GM23338 (cell line): ENCODE measurements around the gene TRIM28. TPM values are rescaled to one million over a fixed set of nuclear protein-coding genes. Genes with fewer than 3 reads are reported as not detected.

Experiments used
- ATAC-seq: fragments of 200-7000 bp; cut with Tn5 transposase; 3 replicates; pipeline ENCODE4 v1.9.1; 2020
- DNase-seq: peaks from one replicate; pipeline ENCODE4 v3.0.0-alpha.2; 2015; ENCODE audit warnings: low spot score
- H2AFZ ChIP-seq: fragments of 200-600 bp; sonication (generic); 2 replicates; pipeline ENCODE4 v1.8.0; 2016; ENCODE audit warnings: antibody characterized with exemption, mild to moderate bottlenecking, moderate library complexity
- H3F3A ChIP-seq: fragments of 200-600 bp; sonication (generic); replicated peaks from 2 replicates; pipeline ENCODE4 v1.8.0; 2017; ENCODE audit warnings: antibody characterized with exemption, mixed run types, low read depth
- H3K27ac ChIP-seq: fragments of 200-600 bp; sonication (generic); 2 replicates; pipeline ENCODE4 v1.6.1; 2016; ENCODE audit warnings: low read depth
- H3K27me3 ChIP-seq: fragments of 200-600 bp; sonication (generic); 2 replicates; pipeline ENCODE4 v1.8.0; 2016; ENCODE audit warnings: mild to moderate bottlenecking, mixed run types, moderate library complexity; ENCODE audit not compliant: insufficient read depth
- H3K36me3 ChIP-seq: fragments of 200-600 bp; sonication (generic); 2 replicates; pipeline ENCODE4 v1.8.0; 2016; ENCODE audit warnings: mild to moderate bottlenecking; ENCODE audit not compliant: insufficient read depth
- H3K4me1 ChIP-seq: fragments of 200-600 bp; sonication (generic); 2 replicates; pipeline ENCODE4 v1.8.0; 2016; ENCODE audit warnings: mild to moderate bottlenecking, moderate library complexity; ENCODE audit not compliant: insufficient read depth
- H3K4me2 ChIP-seq: fragments of 200-600 bp; sonication (generic); 2 replicates; pipeline ENCODE4 v1.7.1; 2017; ENCODE audit warnings: mixed run types
- H3K4me3 ChIP-seq: fragments of 200-600 bp; sonication (generic); 2 replicates; pipeline ENCODE4 v1.6.1; 2016; ENCODE audit warnings: mixed run types
- H3K79me2 ChIP-seq: fragments of 200-600 bp; sonication (generic); replicated peaks from 2 replicates; pipeline ENCODE4 v1.8.0; 2017; ENCODE audit warnings: mild to moderate bottlenecking; ENCODE audit not compliant: insufficient read depth
- H3K9me2 ChIP-seq: fragments of 200-600 bp; sonication (generic); 2 replicates; pipeline ENCODE4 v1.8.0; 2017; ENCODE audit not compliant: insufficient read depth
- H4K20me1 ChIP-seq: fragments of 200-600 bp; sonication (generic); replicated peaks from 2 replicates; pipeline ENCODE4 v1.8.0; 2017; ENCODE audit warnings: mild to moderate bottlenecking; ENCODE audit not compliant: insufficient read depth
- H3K27ac Mint-ChIP-seq: 2 replicates; pipeline ENCODE4 v1.8.0; 2020; ENCODE audit warnings: inconsistent platforms, mild to moderate bottlenecking, moderate library complexity, mixed read lengths
- H3K27me3 Mint-ChIP-seq: 3 replicates; pipeline ENCODE4 v1.8.0; 2022; ENCODE audit warnings: low read depth, mild to moderate bottlenecking, moderate library complexity, mixed read lengths, inconsistent platforms; ENCODE audit not compliant: insufficient read depth, poor library complexity
- H3K36me3 Mint-ChIP-seq: 3 replicates; pipeline ENCODE4 v1.8.0; 2021; ENCODE audit warnings: low read depth, mild to moderate bottlenecking, inconsistent platforms, moderate library complexity, mixed read lengths
- H3K4me1 Mint-ChIP-seq: 3 replicates; pipeline ENCODE4 v1.8.0; 2020; ENCODE audit warnings: mild to moderate bottlenecking, inconsistent platforms, mixed read lengths
- H3K4me3 Mint-ChIP-seq: 3 replicates; pipeline ENCODE4 v1.8.0; 2021; ENCODE audit warnings: moderate library complexity, mild to moderate bottlenecking, inconsistent platforms, mixed read lengths
- H3K9me3 Mint-ChIP-seq: 3 replicates; pipeline ENCODE4 v1.8.0; 2020; ENCODE audit warnings: moderate library complexity, mild to moderate bottlenecking, inconsistent platforms, mixed read lengths
- CREB1 ChIP-seq: fragments of 250-450 bp; sonication (Bioruptor Pico); IDR thresholded peaks from 2 replicates; pipeline ENCODE4 v1.5.0; 2020; ENCODE audit warnings: low read depth, mild to moderate bottlenecking, moderate library complexity
- EZH2 ChIP-seq: fragments of 200-600 bp; sonication (generic); IDR thresholded peaks from one replicate; pipeline ENCODE4 v1.8.0; 2017; ENCODE audit warnings: antibody characterized with exemption, mild to moderate bottlenecking, low read depth; ENCODE audit not compliant: unreplicated experiment
- EZH2phosphoT487 ChIP-seq: fragments of 200-600 bp; sonication (generic); IDR thresholded peaks from one replicate; pipeline ENCODE4 v1.8.1; 2018; ENCODE audit warnings: antibody characterized with exemption; ENCODE audit not compliant: unreplicated experiment
- JUNB ChIP-seq: IDR thresholded peaks from one replicate; pipeline ENCODE4 v1.6.1; 2016; ENCODE audit warnings: antibody characterized with exemption; ENCODE audit not compliant: unreplicated experiment
- NANOG ChIP-seq: IDR thresholded peaks from 2 replicates; pipeline ENCODE4 v1.6.1; 2016; ENCODE audit warnings: antibody characterized with exemption, borderline replicate concordance
- POLR2AphosphoS5 ChIP-seq: IDR thresholded peaks from 2 replicates; pipeline ENCODE4 v1.6.1; 2016; ENCODE audit warnings: antibody characterized with exemption, low read depth
- STAT1 ChIP-seq: IDR thresholded peaks from one replicate; pipeline ENCODE4 v1.6.1; 2016; ENCODE audit warnings: antibody characterized with exemption; ENCODE audit not compliant: unreplicated experiment
- ZNF114 ChIP-seq: fragments of 250-450 bp; sonication (Bioruptor Pico); IDR thresholded peaks from 2 replicates; pipeline ENCODE4 v1.5.0; 2020; ENCODE audit warnings: mild to moderate bottlenecking, moderate library complexity
- polyA plus RNA-seq: library from polyadenylated mRNA; unstranded; fragments of >200 nt; fragmentation: Nextera tagmentation; extraction: Ambion mirVana; gene quantifications from 2 replicates; pipeline ENCODE4 v1.2.1, GENCODE V29; 2016
- total RNA-seq: library from RNA; depleted of rRNA; stranded (reverse); fragments of >200 nt; shearing (Covaris generic); gene quantifications from 2 replicates; pipeline ENCODE4 v1.2.3, GENCODE V29; 2014
- TF ChIP-seq, protein P1 (sequence below): IDR thresholded peaks from 2 replicates; pipeline ENCODE4 v1.6.1; 2016; ENCODE audit warnings: antibody characterized with exemption
- TF ChIP-seq, protein P2 (sequence below): IDR thresholded peaks from one replicate; pipeline ENCODE4 v1.6.1; 2018; ENCODE audit warnings: antibody characterized with exemption; ENCODE audit not compliant: unreplicated experiment
- TF ChIP-seq, protein P3 (sequence below), 2 experiments: fragments of 200-600 bp in 1 of 2; sonication (generic) in 1 of 2; conservative IDR thresholded peaks; 2 replicates each; pipeline versions ENCODE4 v1.5.1 to v1.6.1; 2016 to 2017; ENCODE audit warnings: antibody characterized with exemption in 2 of 2, low read depth in 2 of 2, mild to moderate bottlenecking in 2 of 2, moderate library complexity in 1 of 2
- TF ChIP-seq, protein P4 (sequence below): fragments of 250-450 bp; sonication (Bioruptor Pico); IDR thresholded peaks from 2 replicates; pipeline ENCODE4 v1.5.0; 2020; ENCODE audit warnings: mild to moderate bottlenecking, moderate library complexity

The TRIM28 gene
- total and polyA plus RNA-seq, 2 experiments from 2014 or later, result 920 to 1,430 TPM

DNA sequence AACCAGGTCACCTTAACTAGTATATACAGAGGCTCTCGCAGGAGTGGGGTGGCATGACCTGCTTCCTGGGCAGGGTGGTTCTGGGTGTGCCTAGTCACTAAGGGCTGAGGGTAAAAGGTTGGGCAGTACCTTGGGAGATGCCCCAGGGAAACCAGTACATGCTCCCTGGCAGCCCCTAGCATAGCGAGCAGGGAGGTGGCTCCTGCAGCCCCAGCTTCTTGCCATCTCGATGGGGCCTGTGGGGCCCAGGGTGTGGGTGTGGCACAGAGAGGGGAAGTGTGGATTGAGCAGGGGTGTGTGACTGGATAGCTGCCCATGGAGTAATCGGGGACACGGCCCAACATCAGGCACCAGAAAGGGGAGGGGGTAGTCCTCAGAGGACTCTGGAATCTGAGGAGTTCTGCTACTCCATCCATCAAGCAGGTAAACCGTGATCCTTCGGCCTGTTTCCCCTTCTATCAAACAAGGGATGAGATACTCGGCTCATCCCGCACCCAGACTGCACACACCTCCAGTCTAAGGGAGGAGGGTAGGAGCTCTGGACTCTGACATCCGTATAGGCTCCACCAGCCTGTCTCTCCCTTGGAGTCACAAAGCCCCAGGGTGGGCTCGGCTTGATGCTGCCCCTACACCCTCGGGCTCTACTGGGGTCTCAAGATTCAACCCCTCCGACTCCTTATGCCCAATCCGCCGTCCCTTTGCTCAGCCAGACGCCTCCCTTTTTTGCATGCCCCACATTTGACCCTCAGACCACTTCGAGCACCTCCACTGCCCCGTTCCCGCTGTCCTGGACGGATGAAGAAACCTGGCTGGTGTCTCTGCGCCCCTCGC, 25.4 kb upstream of the TRIM28 start:
- Histone ChIP-seq H3K79me2 (peaks cover 11% of the 10 kb centered on the region; the same call in 1 of the 2 replicates), H3K9me2 (no peaks in the 10 kb centered on the region), H3F3A (peaks cover 31% of the 10 kb centered on the region), H2AFZ (peak overlapping the region; percentile 88; the same call in 1 of the 2 replicates), H3K27ac (peak overlapping the region; percentile 97), H3K36me3 (no peaks in the 10 kb centered on the region), H3K27me3 (no peaks in the 10 kb centered on the region), H3K4me2 (peak overlapping the region; percentile 85), H3K4me1 (peaks cover 36% of the 10 kb centered on the region), H3K4me3 (peak overlapping the region; percentile 94), H4K20me1 (no peaks in the 10 kb centered on the region)
- ATAC-seq (no peak), DNase-seq (no peak)
- Mint-ChIP-seq H3K27me3 (peaks cover 39% of the 10 kb centered on the region), H3K4me3 (peak overlapping the region; percentile 86), H3K36me3 (peaks cover 20% of the 10 kb centered on the region), H3K9me3 (no peaks in the 10 kb centered on the region; the same call in 2 of the 3 replicates), H3K4me1 (peaks cover 49% of the 10 kb centered on the region), H3K27ac (peak overlapping the region; percentile 98)
- TF ChIP-seq EZH2 (no peak), CREB1 (CRISPR knock-in tag) (no peak), POLR2AphosphoS5 (no peak), STAT1 (no peak), JUNB (no peak), ZNF114 (CRISPR knock-in tag) (no peak), EZH2phosphoT487 (no peak), NANOG (no peak)
- TF ChIP-seq, protein P1, sequence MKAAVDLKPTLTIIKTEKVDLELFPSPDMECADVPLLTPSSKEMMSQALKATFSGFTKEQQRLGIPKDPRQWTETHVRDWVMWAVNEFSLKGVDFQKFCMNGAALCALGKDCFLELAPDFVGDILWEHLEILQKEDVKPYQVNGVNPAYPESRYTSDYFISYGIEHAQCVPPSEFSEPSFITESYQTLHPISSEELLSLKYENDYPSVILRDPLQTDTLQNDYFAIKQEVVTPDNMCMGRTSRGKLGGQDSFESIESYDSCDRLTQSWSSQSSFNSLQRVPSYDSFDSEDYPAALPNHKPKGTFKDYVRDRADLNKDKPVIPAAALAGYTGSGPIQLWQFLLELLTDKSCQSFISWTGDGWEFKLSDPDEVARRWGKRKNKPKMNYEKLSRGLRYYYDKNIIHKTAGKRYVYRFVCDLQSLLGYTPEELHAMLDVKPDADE, result no peak
- TF ChIP-seq, protein P2, sequence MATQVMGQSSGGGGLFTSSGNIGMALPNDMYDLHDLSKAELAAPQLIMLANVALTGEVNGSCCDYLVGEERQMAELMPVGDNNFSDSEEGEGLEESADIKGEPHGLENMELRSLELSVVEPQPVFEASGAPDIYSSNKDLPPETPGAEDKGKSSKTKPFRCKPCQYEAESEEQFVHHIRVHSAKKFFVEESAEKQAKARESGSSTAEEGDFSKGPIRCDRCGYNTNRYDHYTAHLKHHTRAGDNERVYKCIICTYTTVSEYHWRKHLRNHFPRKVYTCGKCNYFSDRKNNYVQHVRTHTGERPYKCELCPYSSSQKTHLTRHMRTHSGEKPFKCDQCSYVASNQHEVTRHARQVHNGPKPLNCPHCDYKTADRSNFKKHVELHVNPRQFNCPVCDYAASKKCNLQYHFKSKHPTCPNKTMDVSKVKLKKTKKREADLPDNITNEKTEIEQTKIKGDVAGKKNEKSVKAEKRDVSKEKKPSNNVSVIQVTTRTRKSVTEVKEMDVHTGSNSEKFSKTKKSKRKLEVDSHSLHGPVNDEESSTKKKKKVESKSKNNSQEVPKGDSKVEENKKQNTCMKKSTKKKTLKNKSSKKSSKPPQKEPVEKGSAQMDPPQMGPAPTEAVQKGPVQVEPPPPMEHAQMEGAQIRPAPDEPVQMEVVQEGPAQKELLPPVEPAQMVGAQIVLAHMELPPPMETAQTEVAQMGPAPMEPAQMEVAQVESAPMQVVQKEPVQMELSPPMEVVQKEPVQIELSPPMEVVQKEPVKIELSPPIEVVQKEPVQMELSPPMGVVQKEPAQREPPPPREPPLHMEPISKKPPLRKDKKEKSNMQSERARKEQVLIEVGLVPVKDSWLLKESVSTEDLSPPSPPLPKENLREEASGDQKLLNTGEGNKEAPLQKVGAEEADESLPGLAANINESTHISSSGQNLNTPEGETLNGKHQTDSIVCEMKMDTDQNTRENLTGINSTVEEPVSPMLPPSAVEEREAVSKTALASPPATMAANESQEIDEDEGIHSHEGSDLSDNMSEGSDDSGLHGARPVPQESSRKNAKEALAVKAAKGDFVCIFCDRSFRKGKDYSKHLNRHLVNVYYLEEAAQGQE, result no peak
- TF ChIP-seq, protein P3, sequence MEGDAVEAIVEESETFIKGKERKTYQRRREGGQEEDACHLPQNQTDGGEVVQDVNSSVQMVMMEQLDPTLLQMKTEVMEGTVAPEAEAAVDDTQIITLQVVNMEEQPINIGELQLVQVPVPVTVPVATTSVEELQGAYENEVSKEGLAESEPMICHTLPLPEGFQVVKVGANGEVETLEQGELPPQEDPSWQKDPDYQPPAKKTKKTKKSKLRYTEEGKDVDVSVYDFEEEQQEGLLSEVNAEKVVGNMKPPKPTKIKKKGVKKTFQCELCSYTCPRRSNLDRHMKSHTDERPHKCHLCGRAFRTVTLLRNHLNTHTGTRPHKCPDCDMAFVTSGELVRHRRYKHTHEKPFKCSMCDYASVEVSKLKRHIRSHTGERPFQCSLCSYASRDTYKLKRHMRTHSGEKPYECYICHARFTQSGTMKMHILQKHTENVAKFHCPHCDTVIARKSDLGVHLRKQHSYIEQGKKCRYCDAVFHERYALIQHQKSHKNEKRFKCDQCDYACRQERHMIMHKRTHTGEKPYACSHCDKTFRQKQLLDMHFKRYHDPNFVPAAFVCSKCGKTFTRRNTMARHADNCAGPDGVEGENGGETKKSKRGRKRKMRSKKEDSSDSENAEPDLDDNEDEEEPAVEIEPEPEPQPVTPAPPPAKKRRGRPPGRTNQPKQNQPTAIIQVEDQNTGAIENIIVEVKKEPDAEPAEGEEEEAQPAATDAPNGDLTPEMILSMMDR (conservative IDR thresholded peaks at IDR 0.05; ENCODE audit: low read depth in 2 of 2), result no peak
- TF ChIP-seq, protein P4, sequence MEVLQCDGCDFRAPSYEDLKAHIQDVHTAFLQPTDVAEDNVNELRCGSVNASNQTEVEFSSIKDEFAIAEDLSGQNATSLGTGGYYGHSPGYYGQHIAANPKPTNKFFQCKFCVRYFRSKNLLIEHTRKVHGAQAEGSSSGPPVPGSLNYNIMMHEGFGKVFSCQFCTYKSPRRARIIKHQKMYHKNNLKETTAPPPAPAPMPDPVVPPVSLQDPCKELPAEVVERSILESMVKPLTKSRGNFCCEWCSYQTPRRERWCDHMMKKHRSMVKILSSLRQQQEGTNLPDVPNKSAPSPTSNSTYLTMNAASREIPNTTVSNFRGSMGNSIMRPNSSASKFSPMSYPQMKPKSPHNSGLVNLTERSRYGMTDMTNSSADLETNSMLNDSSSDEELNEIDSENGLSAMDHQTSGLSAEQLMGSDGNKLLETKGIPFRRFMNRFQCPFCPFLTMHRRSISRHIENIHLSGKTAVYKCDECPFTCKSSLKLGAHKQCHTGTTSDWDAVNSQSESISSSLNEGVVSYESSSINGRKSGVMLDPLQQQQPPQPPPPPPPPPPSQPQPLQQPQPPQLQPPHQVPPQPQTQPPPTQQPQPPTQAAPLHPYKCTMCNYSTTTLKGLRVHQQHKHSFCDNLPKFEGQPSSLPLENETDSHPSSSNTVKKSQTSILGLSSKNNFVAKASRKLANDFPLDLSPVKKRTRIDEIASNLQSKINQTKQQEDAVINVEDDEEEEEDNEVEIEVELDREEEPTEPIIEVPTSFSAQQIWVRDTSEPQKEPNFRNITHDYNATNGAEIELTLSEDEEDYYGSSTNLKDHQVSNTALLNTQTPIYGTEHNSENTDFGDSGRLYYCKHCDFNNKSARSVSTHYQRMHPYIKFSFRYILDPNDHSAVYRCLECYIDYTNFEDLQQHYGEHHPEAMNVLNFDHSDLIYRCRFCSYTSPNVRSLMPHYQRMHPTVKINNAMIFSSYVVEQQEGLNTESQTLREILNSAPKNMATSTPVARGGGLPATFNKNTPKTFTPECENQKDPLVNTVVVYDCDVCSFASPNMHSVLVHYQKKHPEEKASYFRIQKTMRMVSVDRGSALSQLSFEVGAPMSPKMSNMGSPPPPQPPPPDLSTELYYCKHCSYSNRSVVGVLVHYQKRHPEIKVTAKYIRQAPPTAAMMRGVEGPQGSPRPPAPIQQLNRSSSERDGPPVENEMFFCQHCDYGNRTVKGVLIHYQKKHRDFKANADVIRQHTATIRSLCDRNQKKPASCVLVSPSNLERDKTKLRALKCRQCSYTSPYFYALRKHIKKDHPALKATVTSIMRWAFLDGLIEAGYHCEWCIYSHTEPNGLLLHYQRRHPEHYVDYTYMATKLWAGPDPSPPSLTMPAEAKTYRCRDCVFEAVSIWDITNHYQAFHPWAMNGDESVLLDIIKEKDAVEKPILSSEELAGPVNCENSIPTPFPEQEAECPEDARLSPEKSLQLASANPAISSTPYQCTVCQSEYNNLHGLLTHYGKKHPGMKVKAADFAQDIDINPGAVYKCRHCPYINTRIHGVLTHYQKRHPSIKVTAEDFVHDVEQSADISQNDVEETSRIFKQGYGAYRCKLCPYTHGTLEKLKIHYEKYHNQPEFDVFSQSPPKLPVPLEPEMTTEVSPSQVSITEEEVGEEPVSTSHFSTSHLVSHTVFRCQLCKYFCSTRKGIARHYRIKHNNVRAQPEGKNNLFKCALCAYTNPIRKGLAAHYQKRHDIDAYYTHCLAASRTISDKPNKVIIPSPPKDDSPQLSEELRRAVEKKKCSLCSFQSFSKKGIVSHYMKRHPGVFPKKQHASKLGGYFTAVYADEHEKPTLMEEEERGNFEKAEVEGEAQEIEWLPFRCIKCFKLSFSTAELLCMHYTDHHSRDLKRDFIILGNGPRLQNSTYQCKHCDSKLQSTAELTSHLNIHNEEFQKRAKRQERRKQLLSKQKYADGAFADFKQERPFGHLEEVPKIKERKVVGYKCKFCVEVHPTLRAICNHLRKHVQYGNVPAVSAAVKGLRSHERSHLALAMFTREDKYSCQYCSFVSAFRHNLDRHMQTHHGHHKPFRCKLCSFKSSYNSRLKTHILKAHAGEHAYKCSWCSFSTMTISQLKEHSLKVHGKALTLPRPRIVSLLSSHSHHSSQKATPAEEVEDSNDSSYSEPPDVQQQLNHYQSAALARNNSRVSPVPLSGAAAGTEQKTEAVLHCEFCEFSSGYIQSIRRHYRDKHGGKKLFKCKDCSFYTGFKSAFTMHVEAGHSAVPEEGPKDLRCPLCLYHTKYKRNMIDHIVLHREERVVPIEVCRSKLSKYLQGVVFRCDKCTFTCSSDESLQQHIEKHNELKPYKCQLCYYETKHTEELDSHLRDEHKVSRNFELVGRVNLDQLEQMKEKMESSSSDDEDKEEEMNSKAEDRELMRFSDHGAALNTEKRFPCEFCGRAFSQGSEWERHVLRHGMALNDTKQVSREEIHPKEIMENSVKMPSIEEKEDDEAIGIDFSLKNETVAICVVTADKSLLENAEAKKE, result no peak
